Lung (tissue), 12 donors: Measurements from ENCODE around the gene CAPN5. TPM values are rescaled to one million over a fixed set of nuclear protein-coding genes. Genes with fewer than 3 reads are reported as not detected.

ENCODE experiments used
- ATAC-seq: fragments of 200-7000 bp; cut with Tn5 transposase; one replicate; pipeline ENCODE4 v1.9.1; 2020; ENCODE audit warnings: moderate number of reproducible peaks; ENCODE audit not compliant: insufficient read depth, low FRiP score
- DNase-seq, 3 donors: peaks; one replicate each; pipeline ENCODE4 v3.0.0-alpha.2; 2013 to 2017
- H3K27ac ChIP-seq, 2 donors: one replicate each; pipeline ENCODE4 v1.5.1; 2013; ENCODE audit warnings: mild to moderate bottlenecking in 2 of 2, moderate library complexity in 2 of 2, control low read depth in 1 of 2, inconsistent platforms in 1 of 2, low read depth in 1 of 2, low read length in 1 of 2
- H3K27me3 ChIP-seq, 3 donors: one replicate each; pipeline ENCODE4 v1.5.1; 2013; ENCODE audit warnings: low read length in 2 of 3; ENCODE audit not compliant: control insufficient read depth in 3 of 3, insufficient read depth in 3 of 3
- H3K36me3 ChIP-seq, 4 donors: one replicate each; pipeline ENCODE4 v1.5.1; 2013; ENCODE audit warnings: low read length in 4 of 4, mild to moderate bottlenecking in 1 of 4, moderate library complexity in 1 of 4; ENCODE audit not compliant: control insufficient read depth in 4 of 4, insufficient read depth in 4 of 4
- H3K4me1 ChIP-seq, 5 donors: one replicate each; pipeline ENCODE4 v1.5.1; 2013; ENCODE audit warnings: low read length in 5 of 5, mild to moderate bottlenecking in 2 of 5, moderate library complexity in 1 of 5; ENCODE audit not compliant: control insufficient read depth in 5 of 5, insufficient read depth in 5 of 5
- H3K4me3 ChIP-seq: one replicate; pipeline ENCODE4 v1.5.1; 2013; ENCODE audit warnings: mild to moderate bottlenecking, control low read depth, moderate library complexity
- H3K9ac ChIP-seq, 2 donors: one replicate each; pipeline ENCODE4 v1.5.1; 2013; ENCODE audit warnings: low read length in 2 of 2, control low read depth in 1 of 2; ENCODE audit not compliant: insufficient read depth in 1 of 2
- H3K9me3 ChIP-seq, 4 donors: one replicate each; pipeline ENCODE4 v1.5.1; 2013; ENCODE audit warnings: low read length in 3 of 4, mild to moderate bottlenecking in 1 of 4, moderate library complexity in 1 of 4; ENCODE audit not compliant: control insufficient read depth in 4 of 4, insufficient read depth in 3 of 4
- WGBS, 2 donors: extraction: QIAGEN DNeasy Blood & Tissue Kit; methylation state at CpG; one replicate each; pipeline ENCODE4 v1.1.7; 2013; 5-methylcytosine and 5-hydroxymethylcytosine counted together
- polyA plus RNA-seq, 2 donors: library from polyadenylated mRNA; stranded (reverse); fragments of 200-250 nt; gene quantifications; one replicate each; pipeline ENCODE4 v1.2.1, GENCODE V29; 2013
- total RNA-seq, 2 donors: library from RNA; depleted of rRNA in 1 of 2; stranded (reverse); fragments of >200 nt in 1 of 2; gene quantifications; one replicate each; pipeline ENCODE4 v1.2.1, GENCODE V29; 2014 to 2021
- TF ChIP-seq, protein P1 (sequence below): IDR thresholded peaks from 2 replicates; pipeline ENCODE4 v1.5.1; 2012; ENCODE audit warnings: mild to moderate bottlenecking; ENCODE audit errors: control extremely low read depth, extremely low read depth
- donor health status: control.
- donor health status: control.
- donor health status: Bipolar disorder and iron deficiency.
- donor health status: healthy.
- donor health status: DM: yes; HTN: yes; CAD: no.

Gene CAPN5
- total and polyA plus RNA-seq, 4 donors = 3.0 to 16.1 (median 9.4) TPM

DNA sequence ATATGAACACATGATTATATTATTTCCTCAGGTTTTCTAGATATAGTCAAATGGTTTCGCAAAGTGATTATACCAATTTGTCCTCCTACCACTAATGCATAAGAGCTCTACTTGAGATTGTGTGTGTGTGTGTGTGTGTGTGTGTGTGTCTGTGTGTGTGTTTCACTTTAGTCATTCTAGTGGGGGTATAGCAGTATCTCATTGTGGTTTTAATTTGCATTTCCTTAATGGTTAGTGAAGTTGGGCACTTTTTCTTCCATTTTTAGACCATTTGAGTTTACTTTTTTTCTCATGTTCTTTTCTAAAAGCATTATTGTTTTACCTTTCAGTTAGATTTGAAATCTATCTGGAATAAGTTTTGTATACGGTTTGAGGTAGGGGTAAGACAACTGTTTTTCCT, 12.9 kb downstream of the CAPN5 start:
- DNase-seq (no peak), ATAC-seq (no peak)
- H3K36me3 ChIP-seq = no peaks in the 10 kb centered on the region
- H3K27ac ChIP-seq = no peak overlapping the region
- no peak overlapping the region for H3K9ac ChIP-seq
- H3K27me3 ChIP-seq = no peaks in the 10 kb centered on the region
- TF ChIP-seq, protein P1, sequence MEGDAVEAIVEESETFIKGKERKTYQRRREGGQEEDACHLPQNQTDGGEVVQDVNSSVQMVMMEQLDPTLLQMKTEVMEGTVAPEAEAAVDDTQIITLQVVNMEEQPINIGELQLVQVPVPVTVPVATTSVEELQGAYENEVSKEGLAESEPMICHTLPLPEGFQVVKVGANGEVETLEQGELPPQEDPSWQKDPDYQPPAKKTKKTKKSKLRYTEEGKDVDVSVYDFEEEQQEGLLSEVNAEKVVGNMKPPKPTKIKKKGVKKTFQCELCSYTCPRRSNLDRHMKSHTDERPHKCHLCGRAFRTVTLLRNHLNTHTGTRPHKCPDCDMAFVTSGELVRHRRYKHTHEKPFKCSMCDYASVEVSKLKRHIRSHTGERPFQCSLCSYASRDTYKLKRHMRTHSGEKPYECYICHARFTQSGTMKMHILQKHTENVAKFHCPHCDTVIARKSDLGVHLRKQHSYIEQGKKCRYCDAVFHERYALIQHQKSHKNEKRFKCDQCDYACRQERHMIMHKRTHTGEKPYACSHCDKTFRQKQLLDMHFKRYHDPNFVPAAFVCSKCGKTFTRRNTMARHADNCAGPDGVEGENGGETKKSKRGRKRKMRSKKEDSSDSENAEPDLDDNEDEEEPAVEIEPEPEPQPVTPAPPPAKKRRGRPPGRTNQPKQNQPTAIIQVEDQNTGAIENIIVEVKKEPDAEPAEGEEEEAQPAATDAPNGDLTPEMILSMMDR = no peak
- H3K4me3 ChIP-seq = no peak overlapping the region
- WGBS, 2 donors = 97 to 99% methylated on average over 2 of the region's 2 CpGs
- H3K4me1 ChIP-seq = peaks cover 0 to 15% (median 8%) of the 10 kb centered on the region in 5 donors
- H3K9me3 ChIP-seq = no peaks in the 10 kb centered on the region

DNA sequence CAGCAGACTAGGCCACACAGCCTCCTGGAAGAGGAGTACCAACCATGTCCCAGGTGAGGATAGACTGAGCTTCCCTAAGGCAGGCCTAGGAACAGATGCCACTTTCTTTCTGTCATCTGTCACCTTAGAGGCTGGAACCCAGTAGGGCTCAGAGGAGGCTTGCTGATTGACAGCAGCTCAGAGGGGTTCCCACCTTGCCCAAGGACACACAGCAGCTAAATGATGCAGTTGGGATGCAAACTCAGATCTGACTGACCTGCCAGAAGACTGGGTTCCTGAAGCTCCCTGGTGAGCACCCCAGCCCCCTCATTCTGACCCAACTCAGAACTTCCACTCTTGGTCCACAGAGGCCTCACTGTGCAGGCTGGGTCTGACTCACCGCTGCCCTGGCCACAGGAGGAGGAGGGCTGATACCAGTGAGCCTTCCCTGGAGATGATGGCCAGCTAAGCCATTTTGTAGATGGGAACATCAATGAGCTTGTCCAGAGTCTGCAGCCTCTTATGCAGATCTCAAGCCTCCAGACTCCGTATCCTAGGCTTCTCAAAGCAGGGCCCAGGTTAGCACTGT, 14.0 kb downstream of the CAPN5 start:
- H3K4me1 ChIP-seq = peaks cover 0 to 12% (median 6%) of the 10 kb centered on the region in 5 donors
- no peak overlapping the region for H3K9ac ChIP-seq
- H3K4me3 ChIP-seq = no peak overlapping the region
- WGBS, 2 donors = 95 to 96% methylated on average over 2 of the region's 2 CpGs
- DNase-seq (peak in 1 of 3 donors; percentile 1), ATAC-seq (no peak)
- TF ChIP-seq, protein P1 = no peak
- H3K36me3 ChIP-seq = peaks cover 0 to 3% (median 0%) of the 10 kb centered on the region in 4 donors
- no peaks in the 10 kb centered on the region for H3K27me3 ChIP-seq
- no peak overlapping the region for H3K27ac ChIP-seq
- H3K9me3 ChIP-seq = no peaks in the 10 kb centered on the region

DNA sequence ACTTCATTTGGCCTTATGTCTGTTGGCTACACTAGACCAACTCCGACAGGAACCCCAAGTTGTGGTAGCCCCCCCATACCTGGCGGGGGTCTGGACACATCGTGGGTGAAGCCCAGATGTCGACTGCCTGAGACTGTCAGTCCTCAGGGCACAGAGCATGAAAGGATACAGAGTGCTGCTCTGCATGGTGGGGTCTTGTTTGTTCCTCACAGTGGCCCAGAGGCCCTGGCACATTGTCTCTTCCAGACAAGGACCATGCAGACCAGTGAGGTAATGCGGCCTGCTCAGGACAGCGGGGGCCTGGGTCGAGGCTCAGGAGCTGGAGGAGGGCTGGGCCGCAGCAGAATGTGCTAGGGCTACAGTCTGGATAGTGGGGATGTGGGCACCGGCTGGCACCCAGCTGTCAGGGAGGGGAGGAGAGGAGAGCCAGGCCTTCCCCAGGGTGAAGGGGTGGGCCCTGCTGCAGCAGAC, 14.6 kb downstream of the CAPN5 start:
- no peaks in the 10 kb centered on the region for H3K27me3 ChIP-seq
- WGBS, 2 donors = 95% methylated on average over 8 to 9 of the region's 9 CpGs
- peaks cover 0 to 12% (median 5%) of the 10 kb centered on the region in 5 donors for H3K4me1 ChIP-seq
- H3K27ac ChIP-seq = no peak overlapping the region
- TF ChIP-seq, protein P1 = no peak
- H3K4me3 ChIP-seq = no peak overlapping the region
- H3K9me3 ChIP-seq = no peaks in the 10 kb centered on the region
- ATAC-seq (no peak), DNase-seq (peak in 1 of 3 donors; percentile 11)
- H3K36me3 ChIP-seq = peaks cover 0 to 4% (median 0%) of the 10 kb centered on the region in 4 donors
- no peak overlapping the region for H3K9ac ChIP-seq
